Heart left ventricle (tissue), 16 donors: ENCODE results near the gene SERPINB10. TPM values are rescaled to one million over a fixed set of nuclear protein-coding genes. Genes with fewer than 3 reads are reported as not detected.

Experiments
- ATAC-seq, 4 donors: fragments of 200-7000 bp; cut with Tn5 transposase; one replicate each; pipeline ENCODE4 v1.9.1; 2020 to 2022; ENCODE audit warnings: moderate library complexity in 4 of 4, mild to moderate bottlenecking in 3 of 4, moderate number of reproducible peaks in 1 of 4
- DNase-seq, 5 donors: peaks; one replicate each; pipeline ENCODE4 v3.0.0-alpha.2; 2020
- H3K27ac ChIP-seq, 12 donors: fragments of 200-600 bp; sonication (generic) in 4 of 12; one replicate each; pipeline versions ENCODE4 v1.5.0 to v1.8.0; 2016 to 2022; ENCODE audit warnings: mild to moderate bottlenecking in 2 of 12
- H3K27me3 ChIP-seq, 9 donors: fragments of 200-600 bp; sonication (generic) in 2 of 9; one replicate each; pipeline versions ENCODE4 v1.5.1 to v1.8.0; 2016 to 2022; ENCODE audit warnings: mild to moderate bottlenecking in 3 of 9
- H3K36me3 ChIP-seq, 9 donors: fragments of 200-600 bp; sonication (generic) in 2 of 9; one replicate each; pipeline versions ENCODE4 v1.5.0 to v1.8.0; 2018 to 2022; ENCODE audit warnings: mild to moderate bottlenecking in 2 of 9
- H3K4me1 ChIP-seq, 12 donors: fragments of 200-600 bp; sonication (generic) in 4 of 12; one replicate each; pipeline versions ENCODE4 v1.5.0 to v1.8.0; 2016 to 2022; ENCODE audit warnings: mild to moderate bottlenecking in 3 of 12
- H3K4me3 ChIP-seq, 12 donors: fragments of 200-600 bp; sonication (generic) in 4 of 12; one replicate each; pipeline versions ENCODE4 v1.5.0 to v1.8.0; 2017 to 2022; ENCODE audit warnings: mild to moderate bottlenecking in 9 of 12, moderate library complexity in 4 of 12
- H3K9me3 ChIP-seq, 12 donors: fragments of 200-600 bp; sonication (generic) in 4 of 12; one replicate each; pipeline versions ENCODE4 v1.5.0 to v1.8.0; 2016 to 2022; ENCODE audit warnings: mild to moderate bottlenecking in 1 of 12
- CTCF ChIP-seq, 12 donors: fragments of 200-600 bp; sonication (generic) in 4 of 12; IDR thresholded peaks; one replicate each; pipeline versions ENCODE4 v1.5.0 to v1.8.0; 2018 to 2022; ENCODE audit warnings: antibody characterized with exemption in 12 of 12, mild to moderate bottlenecking in 5 of 12
- POLR2A ChIP-seq, 2 donors: fragments of 450-650 bp; IDR thresholded peaks; one replicate each; pipeline ENCODE4 v1.6.1; 2017; ENCODE audit warnings: antibody characterized with exemption in 2 of 2, mild to moderate bottlenecking in 2 of 2, moderate library complexity in 2 of 2
- WGBS, 4 donors: extraction: QIAGEN DNeasy Blood & Tissue Kit in 2 of 4; methylation state at CpG; one replicate each; pipeline versions ENCODE4 v1.1.5 to v1.1.7; 2013 to 2018; 5-methylcytosine and 5-hydroxymethylcytosine counted together
- intact Hi-C, 10 donors: fragments of 100-400 bp; cut with DNase I; formaldehyde crosslinking; loops; one replicate each; pipeline versions ENCODE4 v1.11.1 to v1.14.2; 2022
- polyA plus RNA-seq, 2 donors: library from polyadenylated mRNA; stranded (reverse); fragments of 200-250 nt; gene quantifications; one replicate each; pipeline ENCODE4 v1.2.3, GENCODE V29; 2013
- total RNA-seq, 9 donors: library from RNA; depleted of rRNA in 2 of 9; stranded (reverse); fragments of >200 nt in 2 of 9; fragmentation: NEBNext Ultra II Directional in 3 of 9; extraction: Animal tissue kit (Norgen Biotek cat#: 25700) in 3 of 9; gene quantifications; one replicate each; pipeline versions ENCODE4 v1.1.0 to v1.2.4, GENCODE V29; 2016 to 2023
- donor health status: ischemic (EF 13 %, LVEDD 7.1; RV severe dilation, severe dysfunction).
- donor health status: healthy with polysubstance abuse.
- donor health status: DM: no; HTN: yes; CAD: no.
- donor health status: DM: no; HTN: no; CAD: no.
- donor health status: ischemic (EF 25% LVEDD 6.9; RV normal size, moderate dysfunction).
- donor health status: ischemic (EF 25% LVEDD 5.7; RV mildly dilated, moderate dysfunction).
- donor health status: healthy.
- donor health status: DM: yes; HTN: yes; CAD: no.
- donor health status: ischemic (EF 35%, LVEDD 5.7; RV mildly dilated, moderate dysfunction).
- donor health status: nonischemic (EF 11% LVEDD 7.7; RV severe dilation, severe dysfunction).
- donor health status: DM: yes; HTN: yes; CAD: no.
- donor health status: PGD.
- donor health status: ischemic (EF 29% LVEDD 5.4; RV normal size, mild dysfunction).
- donor health status: nonischemic (EF 23%, LVEDD 6.1; RV moderate dilation, normal function).

The SERPINB10 gene
- total and polyA plus RNA-seq, 11 donors: 0.20 TPM; not detected in 10

- no peaks in the 10 kb centered on the region for H3K9me3 ChIP-seq
- ATAC-seq (no peak), DNase-seq (no peak)
- H3K36me3 ChIP-seq: no peaks in the 10 kb centered on the region
- no peak for TF ChIP-seq CTCF (IDR thresholded peaks at IDR 0.05)
- no peak for TF ChIP-seq POLR2A (IDR thresholded peaks at IDR 0.05)
- WGBS, 4 donors: 92 to 95% (median 93%) methylated on average over 2 of the region's 2 CpGs
- intact Hi-C loops: no loop called here
- H3K27me3 ChIP-seq: no peaks in the 10 kb centered on the region
- H3K4me1 ChIP-seq: no peaks in the 10 kb centered on the region
- H3K27ac ChIP-seq: no peak overlapping the region
- no peak overlapping the region for H3K4me3 ChIP-seq
These were observed 2.4 kb upstream of the SERPINB10 start for GRCh38 chr18:63905361-63905760.

- ATAC-seq: no peak
- no peaks in the 10 kb centered on the region for H3K4me1 ChIP-seq
- no peaks in the 10 kb centered on the region for H3K9me3 ChIP-seq
- no peak overlapping the region for H3K4me3 ChIP-seq
- no peak for DNase-seq
- H3K27me3 ChIP-seq: no peaks in the 10 kb centered on the region
- 74 to 85% (median 79%) methylated on average over 1 of the region's 1 CpG for WGBS, 4 donors
- intact Hi-C loops: no loop called here
- H3K27ac ChIP-seq: no peak overlapping the region
- TF ChIP-seq POLR2A (IDR thresholded peaks at IDR 0.05): no peak
- no peak for TF ChIP-seq CTCF (IDR thresholded peaks at IDR 0.05)
- no peaks in the 10 kb centered on the region for H3K36me3 ChIP-seq
These were observed 1.7 kb upstream of the SERPINB10 start for GRCh38 chr18:63906056-63906455.

- no peak for ATAC-seq
- DNase-seq: no peak
- intact Hi-C loops: no loop called here
- TF ChIP-seq POLR2A (IDR thresholded peaks at IDR 0.05) (no peak), CTCF (IDR thresholded peaks at IDR 0.05) (no peak)
- no peaks in the 10 kb centered on the region for H3K36me3 ChIP-seq
- no peaks in the 10 kb centered on the region for H3K9me3 ChIP-seq
- no peaks in the 10 kb centered on the region for H3K27me3 ChIP-seq
- no peaks in the 10 kb centered on the region for H3K4me1 ChIP-seq
- WGBS, 4 donors: 78 to 92% (median 79%) methylated on average over 1 of the region's 1 CpG
- no peak overlapping the region for H3K27ac ChIP-seq
- H3K4me3 ChIP-seq: no peak overlapping the region
These were observed 1.1 kb downstream of the SERPINB10 start for GRCh38 chr18:63908858-63909257.

GRCh38 chr18:63909870-63910269, 2.1 kb downstream of the SERPINB10 start:
- Histone ChIP-seq H3K36me3 (no peaks in the 10 kb centered on the region), H3K9me3 (no peaks in the 10 kb centered on the region), H3K27ac (no peak overlapping the region), H3K4me1 (no peaks in the 10 kb centered on the region), H3K4me3 (no peak overlapping the region), H3K27me3 (no peaks in the 10 kb centered on the region)
- intact Hi-C loops: no loop called here
- ATAC-seq (no peak), DNase-seq (no peak)
- TF ChIP-seq CTCF (IDR thresholded peaks at IDR 0.05) (no peak), POLR2A (IDR thresholded peaks at IDR 0.05) (no peak)
- WGBS, 4 donors: 64 to 79% (median 75%) methylated on average over 2 of the region's 2 CpGs
